Adrenal gland (tissue), 5 donors: ENCODE measurements around the gene MAML2.

ENCODE experiments used
- CTCF ChIP-seq, 6 experiments: fragments of 450-650 bp in 4 of 6; fragments of 200-600 bp in 2 of 6; sonication (generic) in 1 of 6; IDR thresholded peaks; 1 replicate in 5 of 6; 2 replicates in 1 of 6; pipeline versions ENCODE4 v1.5.1 to v1.8.0; 2016 to 2021; ENCODE audit warnings: antibody characterized with exemption in 6 of 6, mild to moderate bottlenecking in 2 of 6, moderate library complexity in 1 of 6
- POLR2A ChIP-seq, 2 donors: fragments of 450-650 bp; IDR thresholded peaks; one replicate each; pipeline ENCODE4 v1.6.1; 2017; ENCODE audit warnings: antibody characterized with exemption in 2 of 2, mild to moderate bottlenecking in 2 of 2, moderate library complexity in 1 of 2
- donor health status: DM: no; HTN: no; CAD: no.

- no peak for TF ChIP-seq CTCF (IDR thresholded peaks at IDR 0.05)
- TF ChIP-seq POLR2A (IDR thresholded peaks at IDR 0.05), result no peak
Observed at GRCh38 chr11:96141626-96142025, 201.4 kb downstream of the MAML2 start.
